SW 1271 (cell line): ENCODE measurements around the gene FTO.
"Not testable (repeated sequence)": the region's sequence is repeated elsewhere in the genome, so short reads cannot be mapped to it uniquely, and the experiment has no call there.

ENCODE experiments used
- DNase-seq, 2 experiments: peaks; one replicate each; lab custom pipeline; 2025; lab: John Stamatoyannopoulos, UW

Gene FTO

GRCh38 chr16:53864819-53865493 lies 161.0 kb downstream of the FTO start:
- DNase-seq: no peak

GRCh38 chr16:53865494-53865863 lies 161.5 kb downstream of the FTO start:
- no peak for DNase-seq

GRCh38 chr16:53866520-53866919 lies 162.6 kb downstream of the FTO start:
- no peak for DNase-seq

- no peak for DNase-seq
Observed at GRCh38 chr16:53870831-53871230, 166.9 kb downstream of the FTO start.

- DNase-seq: no peak
Observed at GRCh38 chr16:53872248-53873221, 168.6 kb downstream of the FTO start.

- no peak for DNase-seq
Observed at GRCh38 chr16:53876811-53877210, 172.9 kb downstream of the FTO start.

- no peak for DNase-seq
Observed at GRCh38 chr16:53878216-53878615, 174.3 kb downstream of the FTO start.

- no peak for DNase-seq
Observed at GRCh38 chr16:53881371-53881770, 177.4 kb downstream of the FTO start.

GRCh38 chr16:53882310-53882709 lies 178.4 kb downstream of the FTO start:
- no peak for DNase-seq

- no peak for DNase-seq
Observed at GRCh38 chr16:53884748-53885147, 180.8 kb downstream of the FTO start.

- no peak for DNase-seq
Observed at GRCh38 chr16:53886482-53887378, 182.8 kb downstream of the FTO start.

- no peak for DNase-seq
Observed at GRCh38 chr16:53888222-53888621, 184.3 kb downstream of the FTO start.

GRCh38 chr16:53890877-53891276 lies 186.9 kb downstream of the FTO start:
- DNase-seq: not testable (repeated sequence)

GRCh38 chr16:53891409-53892139 lies 187.6 kb downstream of the FTO start:
- DNase-seq: no peak

GRCh38 chr16:53892155-53892554 lies 188.2 kb downstream of the FTO start:
- peak in 1 of 2 experiments; percentile 21 for DNase-seq

- DNase-seq: no peak
Observed at GRCh38 chr16:53893731-53894435, 189.9 kb downstream of the FTO start.

- DNase-seq: no peak
Observed at GRCh38 chr16:53894686-53895085, 190.7 kb downstream of the FTO start.

- DNase-seq: no peak
Observed at GRCh38 chr16:53895433-53895832, 191.5 kb downstream of the FTO start.

- DNase-seq: no peak
Observed at GRCh38 chr16:53895851-53896250, 191.9 kb downstream of the FTO start.

GRCh38 chr16:53896722-53897121 lies 192.8 kb downstream of the FTO start:
- no peak for DNase-seq

GRCh38 chr16:53898993-53899392 lies 195.0 kb downstream of the FTO start:
- DNase-seq: no peak
